ENCODE data around the gene FAM24B.

GRCh38 chr10:122815458-122815857 is 63.9 kb downstream of the FAM24B start:
- TF ChIP-seq CTCF (IDR thresholded peaks at IDR 0.05; ENCODE audit: low read depth, low read length, poor library complexity, severe bottlenecking), result no peak
- TF ChIP-seq EZH2phosphoT487 (IDR thresholded peaks at IDR 0.05; ENCODE audit: borderline replicate concordance, low read length), result no peak

Data from DOHH2 (cell line).